Nephron progenitor cell (in vitro differentiated cells): ENCODE data around the gene TP53AIP1.

Source experiments
- DNase-seq: peaks from one replicate; pipeline ENCODE4 v3.0.0; 2021
- H3K27ac Mint-ChIP-seq: 2 replicates; pipeline ENCODE4 v1.8.0; 2021; ENCODE audit warnings: mild to moderate bottlenecking, moderate library complexity, mixed read lengths
- H3K27me3 Mint-ChIP-seq: 2 replicates; pipeline ENCODE4 v1.8.0; 2021; ENCODE audit warnings: mild to moderate bottlenecking, low read depth, mixed read lengths; ENCODE audit not compliant: poor library complexity
- H3K36me3 Mint-ChIP-seq: 2 replicates; pipeline ENCODE4 v1.8.0; 2021; ENCODE audit warnings: low read depth, mixed read lengths
- H3K4me1 Mint-ChIP-seq: 2 replicates; pipeline ENCODE4 v1.8.0; 2021; ENCODE audit warnings: mixed read lengths
- H3K4me3 Mint-ChIP-seq: 2 replicates; pipeline ENCODE4 v1.8.0; 2021; ENCODE audit warnings: mild to moderate bottlenecking, moderate library complexity, mixed read lengths
- H3K9me3 Mint-ChIP-seq: 2 replicates; pipeline ENCODE4 v1.8.0; 2021; ENCODE audit warnings: mild to moderate bottlenecking, moderate library complexity, mixed read lengths
- CTCF ChIP-seq: fragments of 200-600 bp; sonication (generic); IDR thresholded peaks from 2 replicates; pipeline ENCODE4 v1.5.0; 2021; ENCODE audit warnings: antibody characterized with exemption

The TP53AIP1 gene

GRCh38 chr11:128908391-128909246 is 34.1 kb downstream of the TP53AIP1 start:
- DNase-seq = no peak
- no peak for TF ChIP-seq CTCF
- Mint-ChIP-seq H3K27me3 (peaks cover 69% of the 10 kb centered on the region), H3K4me3 (no peak overlapping the region), H3K36me3 (no peaks in the 10 kb centered on the region), H3K9me3 (peaks cover 15% of the 10 kb centered on the region), H3K4me1 (peaks cover 22% of the 10 kb centered on the region), H3K27ac (no peak overlapping the region)

- DNase-seq = no peak
- H3K9me3 Mint-ChIP-seq = peaks cover 15% of the 10 kb centered on the region
- peaks cover 29% of the 10 kb centered on the region for H3K4me1 Mint-ChIP-seq
- H3K27ac Mint-ChIP-seq = no peak overlapping the region
- H3K4me3 Mint-ChIP-seq = no peak overlapping the region
- no peaks in the 10 kb centered on the region for H3K36me3 Mint-ChIP-seq
- H3K27me3 Mint-ChIP-seq = peaks cover 70% of the 10 kb centered on the region
- no peak for TF ChIP-seq CTCF
Observed at GRCh38 chr11:128907585-128907984, 35.1 kb downstream of the TP53AIP1 start.

GRCh38 chr11:128906185-128907050 is 36.3 kb downstream of the TP53AIP1 start:
- H3K27ac Mint-ChIP-seq = no peak overlapping the region
- H3K4me1 Mint-ChIP-seq = peaks cover 40% of the 10 kb centered on the region
- no peak for DNase-seq
- H3K9me3 Mint-ChIP-seq = peaks cover 8% of the 10 kb centered on the region
- H3K4me3 Mint-ChIP-seq = peak overlapping the region; percentile 76
- peaks cover 81% of the 10 kb centered on the region for H3K27me3 Mint-ChIP-seq
- TF ChIP-seq CTCF = no peak
- H3K36me3 Mint-ChIP-seq = no peaks in the 10 kb centered on the region

GRCh38 chr11:128905345-128906184 is 37.1 kb downstream of the TP53AIP1 start:
- no peak overlapping the region for H3K27ac Mint-ChIP-seq
- peak; percentile 23 for TF ChIP-seq CTCF
- H3K4me3 Mint-ChIP-seq = peak overlapping the region; percentile 76
- peak; percentile 56 for DNase-seq
- peaks cover 44% of the 10 kb centered on the region for H3K4me1 Mint-ChIP-seq
- H3K9me3 Mint-ChIP-seq = peaks cover 8% of the 10 kb centered on the region
- H3K27me3 Mint-ChIP-seq = peaks cover 89% of the 10 kb centered on the region
- H3K36me3 Mint-ChIP-seq = no peaks in the 10 kb centered on the region

GRCh38 chr11:128904656-128905344 is 37.9 kb downstream of the TP53AIP1 start:
- peak; percentile 63 for DNase-seq
- Mint-ChIP-seq H3K4me3 (peak overlapping the region; percentile 67), H3K9me3 (peaks cover 8% of the 10 kb centered on the region), H3K36me3 (no peaks in the 10 kb centered on the region), H3K27me3 (peaks cover 89% of the 10 kb centered on the region), H3K27ac (no peak overlapping the region), H3K4me1 (peaks cover 44% of the 10 kb centered on the region)
- TF ChIP-seq CTCF = no peak
